H9 (cell line): Measurements from ENCODE around the gene DMD. TPM values are rescaled to one million over a fixed set of nuclear protein-coding genes. Genes with fewer than 3 reads are reported as not detected.

Source experiments
- DNase-seq: peaks from one replicate; pipeline ENCODE4 v3.0.0-alpha.2; 2017
- H2AFZ ChIP-seq: one replicate; pipeline ENCODE4 v1.6.1; 2013; ENCODE audit warnings: mild to moderate bottlenecking, low read length, control low read depth, moderate library complexity
- H2AK5ac ChIP-seq: 2 replicates; pipeline ENCODE4 v1.6.1; 2013; ENCODE audit warnings: low read length, control low read depth, mixed read lengths; ENCODE audit not compliant: insufficient read length
- H2BK120ac ChIP-seq: one replicate; pipeline ENCODE4 v1.6.1; 2013; ENCODE audit warnings: low read depth, mild to moderate bottlenecking, low read length, control low read depth, inconsistent platforms; ENCODE audit not compliant: poor library complexity, severe bottlenecking
- H2BK12ac ChIP-seq: 2 replicates; pipeline ENCODE4 v1.6.1; 2013; ENCODE audit warnings: low read length, control low read depth, mixed read lengths, low read depth; ENCODE audit not compliant: insufficient read length
- H2BK15ac ChIP-seq: 2 replicates; pipeline ENCODE4 v1.6.1; 2013; ENCODE audit warnings: low read depth, low read length, control low read depth
- H2BK20ac ChIP-seq: one replicate; pipeline ENCODE4 v1.6.1; 2013; ENCODE audit warnings: low read depth, mild to moderate bottlenecking, low read length, control low read depth, inconsistent platforms; ENCODE audit not compliant: poor library complexity, severe bottlenecking
- H2BK5ac ChIP-seq: 2 replicates; pipeline ENCODE4 v1.6.1; 2013; ENCODE audit warnings: low read length, control low read depth, mixed read lengths; ENCODE audit not compliant: insufficient read length
- H3K14ac ChIP-seq: 2 replicates; pipeline ENCODE4 v1.6.1; 2013; ENCODE audit warnings: low read length, control low read depth; ENCODE audit not compliant: insufficient read depth
- H3K18ac ChIP-seq: 2 replicates; pipeline ENCODE4 v1.6.1; 2013; ENCODE audit warnings: low read depth, mild to moderate bottlenecking, mixed read lengths, low read length, control low read depth; ENCODE audit not compliant: insufficient read length
- H3K23ac ChIP-seq: 2 replicates; pipeline ENCODE4 v1.6.1; 2013; ENCODE audit warnings: low read length, control low read depth, mixed read lengths, low read depth; ENCODE audit not compliant: insufficient read length
- H3K23me2 ChIP-seq: 2 replicates; pipeline ENCODE4 v1.6.1; 2013; ENCODE audit warnings: low read depth, mild to moderate bottlenecking, mixed read lengths, low read length, control low read depth; ENCODE audit not compliant: insufficient read length, poor library complexity, severe bottlenecking
- H3K27ac ChIP-seq: 2 replicates; pipeline ENCODE4 v1.5.1; 2013; ENCODE audit warnings: low read length, control low read depth, mixed read lengths, low read depth; ENCODE audit not compliant: insufficient read length
- H3K27me3 ChIP-seq: 2 replicates; pipeline ENCODE4 v1.6.1; 2013; ENCODE audit warnings: low read length, control low read depth, inconsistent platforms; ENCODE audit not compliant: insufficient read depth
- H3K4ac ChIP-seq: 2 replicates; pipeline ENCODE4 v1.6.1; 2013; ENCODE audit warnings: low read depth, mild to moderate bottlenecking, control low read depth, inconsistent platforms, low read length, moderate library complexity
- H3K4me1 ChIP-seq: 2 replicates; pipeline ENCODE4 v1.6.1; 2013; ENCODE audit warnings: low read length, control low read depth, inconsistent platforms; ENCODE audit not compliant: insufficient read depth
- H3K4me2 ChIP-seq: 2 replicates; pipeline ENCODE4 v1.6.1; 2013; ENCODE audit warnings: low read length, control low read depth, mixed read lengths; ENCODE audit not compliant: insufficient read length, insufficient read depth
- H3K56ac ChIP-seq: 2 replicates; pipeline ENCODE4 v1.6.1; 2013; ENCODE audit warnings: low read depth, mild to moderate bottlenecking, mixed read lengths, low read length, control low read depth; ENCODE audit not compliant: insufficient read length
- H3K79me1 ChIP-seq: 2 replicates; pipeline ENCODE4 v1.6.1; 2013; ENCODE audit warnings: low read depth, mild to moderate bottlenecking, moderate library complexity, low read length, control low read depth, inconsistent platforms; ENCODE audit not compliant: insufficient read depth, poor library complexity, severe bottlenecking
- H3K79me2 ChIP-seq: 2 replicates; pipeline ENCODE4 v1.6.1; 2013; ENCODE audit warnings: low read length, control low read depth, inconsistent platforms; ENCODE audit not compliant: insufficient read depth
- H3K9ac ChIP-seq: 2 replicates; pipeline ENCODE4 v1.6.1; 2013; ENCODE audit warnings: low read length, control low read depth, mixed read lengths; ENCODE audit not compliant: insufficient read length; ENCODE audit errors: extremely low read depth
- H3K9me3 ChIP-seq: one replicate; pipeline ENCODE4 v1.6.1; 2013; ENCODE audit warnings: low read depth, low read length, inconsistent platforms; ENCODE audit not compliant: control insufficient read depth
- H3T11ph ChIP-seq: one replicate; pipeline ENCODE4 v1.6.1; 2013; ENCODE audit warnings: mild to moderate bottlenecking, low read length, control low read depth, inconsistent platforms
- H4K20me1 ChIP-seq: one replicate; pipeline ENCODE4 v1.6.1; 2013; ENCODE audit not compliant: control insufficient read depth, insufficient read length, insufficient read depth
- H4K5ac ChIP-seq: 2 replicates; pipeline ENCODE4 v1.6.1; 2013; ENCODE audit warnings: low read depth, mild to moderate bottlenecking, mixed read lengths, low read length, control low read depth; ENCODE audit not compliant: insufficient read length
- H4K8ac ChIP-seq: replicated peaks from 2 replicates; pipeline ENCODE4 v1.6.1; 2013; ENCODE audit warnings: low read length, control low read depth, mixed read lengths, low read depth; ENCODE audit not compliant: insufficient read length
- H4K91ac ChIP-seq: 2 replicates; pipeline ENCODE4 v1.6.1; 2013; ENCODE audit warnings: low read depth, mild to moderate bottlenecking, moderate library complexity, mixed read lengths, low read length, control low read depth; ENCODE audit not compliant: insufficient read length
- H3K27ac Mint-ChIP-seq, 3 experiments: 2 replicates in 2 of 3; 3 replicates in 1 of 3; pipeline ENCODE4 v1.8.0; 2020 to 2021; ENCODE audit warnings: mixed read lengths in 3 of 3, mild to moderate bottlenecking in 1 of 3, moderate library complexity in 1 of 3
- H3K27me3 Mint-ChIP-seq: 2 replicates; pipeline ENCODE4 v1.8.0; 2021; ENCODE audit warnings: low read depth, mild to moderate bottlenecking, moderate library complexity, mixed read lengths
- H3K36me3 Mint-ChIP-seq, 3 experiments: 2 replicates in 2 of 3; 3 replicates in 1 of 3; pipeline ENCODE4 v1.8.0; 2020 to 2021; ENCODE audit warnings: low read depth in 3 of 3, mixed read lengths in 3 of 3; ENCODE audit not compliant: insufficient read depth in 1 of 3
- H3K4me1 Mint-ChIP-seq, 2 experiments: 2 replicates each; pipeline ENCODE4 v1.8.0; 2020; ENCODE audit warnings: mixed read lengths in 2 of 2
- H3K4me3 Mint-ChIP-seq, 2 experiments: 2 replicates in 1 of 2; 3 replicates in 1 of 2; pipeline ENCODE4 v1.8.0; 2020 to 2021; ENCODE audit warnings: mild to moderate bottlenecking in 2 of 2, mixed read lengths in 2 of 2, moderate library complexity in 1 of 2
- H3K9me3 Mint-ChIP-seq, 2 experiments: 2 replicates in 1 of 2; 3 replicates in 1 of 2; pipeline ENCODE4 v1.8.0; 2020; ENCODE audit warnings: mild to moderate bottlenecking in 2 of 2, mixed read lengths in 2 of 2, moderate library complexity in 1 of 2
- CTCF ChIP-seq: fragments of 200-600 bp; sonication (generic); conservative IDR thresholded peaks from 3 replicates; pipeline ENCODE4 v1.8.0; 2021; ENCODE audit warnings: antibody characterized with exemption, mild to moderate bottlenecking
- WGBS: extraction: QIAGEN DNeasy Blood & Tissue Kit; methylation state at CpG from one replicate; pipeline ENCODE4 v1.1.7; 2013; ENCODE audit warnings: missing lambda C conversion rate, low lambda C conversion rate, mixed read lengths; ENCODE audit not compliant: insufficient read length; ENCODE audit errors: extremely low coverage; 5-methylcytosine and 5-hydroxymethylcytosine counted together
- total RNA-seq: library from RNA; stranded (reverse); gene quantifications from 2 replicates; pipeline ENCODE4 v1.2.1, GENCODE V29; 2021

Gene DMD
- total RNA-seq, 1 experiment from 2014 or later: 3.8 TPM

GRCh38 chrX:32451954-32452695 is 759.2 kb downstream of the DMD start:
- no peak for TF ChIP-seq CTCF
- no CpG with 5 or more reads among the region's 3 CpGs for WGBS
- no peaks in the 10 kb centered on the region for H3K23me2 ChIP-seq

More at GRCh38 chrX:32451954-32452695, 759.2 kb downstream of the DMD start:
- Histone ChIP-seq H3K18ac (no peak overlapping the region), H3K79me1 (no peaks in the 10 kb centered on the region), H2BK5ac (no peak overlapping the region), H3K27me3 (no peaks in the 10 kb centered on the region), H4K91ac (no peak overlapping the region), H4K8ac (no peak overlapping the region), H3K56ac (no peak overlapping the region), H3K9me3 (no peaks in the 10 kb centered on the region), H3K4ac (no peak overlapping the region), H3K23ac (no peak overlapping the region), H3K27ac (no peak overlapping the region), H2BK15ac (no peak overlapping the region), H4K20me1 (no peaks in the 10 kb centered on the region), H3K4me1 (no peaks in the 10 kb centered on the region), H4K5ac (no peak overlapping the region), H2BK12ac (no peak overlapping the region), H2BK120ac (no peak overlapping the region), H3K4me2 (no peak overlapping the region), H3T11ph (no peak overlapping the region), H2AFZ (no peak overlapping the region), H3K79me2 (no peaks in the 10 kb centered on the region), H2BK20ac (no peak overlapping the region), H3K14ac (no peak overlapping the region), H3K9ac (no peak overlapping the region), H2AK5ac (no peak overlapping the region)
- DNase-seq: no peak
- Mint-ChIP-seq H3K4me3 (no peak overlapping the region), H3K27me3 (no peaks in the 10 kb centered on the region), H3K4me1 (no peaks in the 10 kb centered on the region), H3K36me3 (no peaks in the 10 kb centered on the region), H3K27ac (no peak overlapping the region), H3K9me3 (peaks cover 22 to 34% of the 10 kb centered on the region in 2 experiments; a peak in 4 of 5 replicates)
